GM12878 (cell line): Measurements from ENCODE around the gene ZNF79. TPM values are rescaled to one million over a fixed set of nuclear protein-coding genes. Genes with fewer than 3 reads are reported as not detected.

Experiments
- ATAC-seq: fragments of 200-7000 bp; cut with Tn5 transposase; 3 replicates; pipeline ENCODE4 v1.9.1; 2020; ENCODE audit warnings: mild to moderate bottlenecking, moderate library complexity
- BruUV-seq: library from RNA; stranded (reverse); fragments of 400-500 nt; replicated peaks from 2 replicates; lab custom pipeline; 2021; lab: Mats Ljungman, UMichigan
- CTCF ChIA-PET: fragments of 300-600 bp; sonication (Branson Sonifier 250); formaldehyde crosslinking; extraction: SDS; loops from one replicate; lab custom pipeline; 2021; ENCODE audit warnings: inconsistent platforms; lab: Yijun Ruan, JAX
- POLR2A ChIA-PET: fragments of 350-600 bp; formaldehyde crosslinking; extraction: SDS; loops from one replicate; lab custom pipeline; 2021; ENCODE audit warnings: inconsistent platforms; lab: Charles Lee
- RAD21 ChIA-PET: fragments of 300-600 bp; sonication (Branson Sonifier 250); formaldehyde crosslinking; loops from one replicate; lab custom pipeline; 2023; ENCODE audit warnings: antibody characterized with exemption; ENCODE audit not compliant: unreplicated experiment; lab: Charles Lee
- SMC1A ChIA-PET: fragments of 300-600 bp; sonication (Branson Sonifier 250); formaldehyde crosslinking; loops from one replicate; lab custom pipeline; 2023; ENCODE audit not compliant: unreplicated experiment, uncharacterized antibody; lab: Charles Lee
- DNase-seq: peaks from one replicate; pipeline ENCODE4 v3.0.0-alpha.2; 2011; ENCODE audit warnings: low read depth, low spot score
- FAIRE-seq: peaks from 3 replicates; lab custom pipeline; 2011; peaks lifted over from hg19 to GRCh38; lab: Jason Lieb, UNC
- H2AFZ ChIP-seq: 2 replicates; pipeline ENCODE4 v1.6.0; 2011; ENCODE audit warnings: low read depth, low read length, control low read depth; ENCODE audit not compliant: control insufficient read depth
- H3K27ac ChIP-seq: 2 replicates; pipeline ENCODE4 v1.5.1; 2011; ENCODE audit warnings: control low read depth; ENCODE audit not compliant: control insufficient read depth, insufficient read depth
- H3K27me3 ChIP-seq, 2 experiments: replicated peaks in 1 of 2; 2 replicates each; pipeline versions ENCODE4 v1.6.0 to v1.6.1; 2011; ENCODE audit warnings: low read length in 1 of 2; ENCODE audit not compliant: control insufficient read depth in 2 of 2, insufficient read depth in 2 of 2
- H3K36me3 ChIP-seq, 2 experiments: 2 replicates each; pipeline ENCODE4 v1.5.1; 2011; ENCODE audit warnings: low read length in 1 of 2; ENCODE audit not compliant: control insufficient read depth in 2 of 2, insufficient read depth in 2 of 2
- H3K4me1 ChIP-seq: 2 replicates; pipeline ENCODE4 v1.6.1; 2011; ENCODE audit warnings: mild to moderate bottlenecking, low read length, moderate library complexity, mixed read lengths; ENCODE audit not compliant: control insufficient read depth, insufficient read depth
- H3K4me2 ChIP-seq: 2 replicates; pipeline ENCODE4 v1.6.0; 2011; ENCODE audit warnings: control low read depth; ENCODE audit not compliant: control insufficient read depth, insufficient read depth
- H3K4me3 ChIP-seq: fragments of 200-600 bp; sonication (generic); 2 replicates; pipeline ENCODE4 v1.5.1; 2016
- H3K79me2 ChIP-seq: 2 replicates; pipeline ENCODE4 v1.6.0; 2011; ENCODE audit warnings: low read length; ENCODE audit not compliant: control insufficient read depth, insufficient read depth
- H3K9ac ChIP-seq: 2 replicates; pipeline ENCODE4 v1.8.0; 2011; ENCODE audit warnings: low read length, control low read depth, mixed read lengths; ENCODE audit not compliant: control insufficient read depth, insufficient read depth
- H3K9me3 ChIP-seq: replicated peaks from 3 replicates; pipeline ENCODE4 v1.5.1; 2011; ENCODE audit warnings: mild to moderate bottlenecking, low read length; ENCODE audit not compliant: control insufficient read depth, insufficient read depth
- H4K20me1 ChIP-seq: 2 replicates; pipeline ENCODE4 v1.6.0; 2011; ENCODE audit not compliant: control insufficient read depth, insufficient read depth
- ATF7 ChIP-seq: fragments of 450-650 bp; IDR thresholded peaks from 2 replicates; pipeline ENCODE4 v1.6.1; 2016; ENCODE audit warnings: low read depth, mild to moderate bottlenecking
- CBFB ChIP-seq: IDR thresholded peaks from 2 replicates; pipeline ENCODE4 v1.6.1; 2016; ENCODE audit warnings: antibody characterized with exemption, low read depth
- NBN ChIP-seq: fragments of 450-650 bp; IDR thresholded peaks from 2 replicates; pipeline ENCODE4 v1.6.1; 2016
- NR2C2 ChIP-seq: IDR thresholded peaks from 2 replicates; pipeline ENCODE4 v1.6.1; 2011; ENCODE audit warnings: borderline replicate concordance, low read depth; ENCODE audit not compliant: control insufficient read depth, insufficient read length
- SIN3A ChIP-seq: IDR thresholded peaks from 2 replicates; pipeline ENCODE4 v1.6.1; 2012; ENCODE audit warnings: low read depth, low read length, improper control_type of control experiment
- SP1 ChIP-seq: IDR thresholded peaks from one replicate; pipeline ENCODE4 v1.6.1; 2011; ENCODE audit warnings: low read depth, low read length
- USF1 ChIP-seq: IDR thresholded peaks from 2 replicates; pipeline ENCODE4 v1.6.1; 2011; ENCODE audit warnings: borderline replicate concordance, low read depth, mild to moderate bottlenecking, moderate library complexity, mixed read lengths, low read length; ENCODE audit not compliant: insufficient read depth; ENCODE audit errors: extremely low read length
- WGBS: methylation state at CpG from one replicate; pipeline ENCODE4 v1.1.6; 2016; ENCODE audit warnings: low lambda C conversion rate; ENCODE audit not compliant: insufficient replicate concordance, insufficient coverage; ENCODE audit errors: missing lambda C conversion rate; 5-methylcytosine and 5-hydroxymethylcytosine counted together
- in situ Hi-C: fragments of 300-500 bp; cut with MboI; formaldehyde crosslinking; loops from 9 replicates; pipeline ENCODE4 v1.14.3; 2018; ENCODE audit warnings: mixed read lengths
- intact Hi-C: fragments of 100-400 bp; cut with micrococcal nuclease; formaldehyde crosslinking; loops from one replicate; pipeline ENCODE4 v1.14.2; 2022; ENCODE audit not compliant: unreplicated experiment
- polyA plus RNA-seq, 11 experiments: library from polyadenylated mRNA; depleted of rRNA in 4 of 11; unstranded in 6 of 11; stranded (reverse) in 5 of 11; fragments of >200 nt; fragmentation: Nextera tagmentation in 4 of 11; fragmentation: Illumina TruSeq in 1 of 11; extraction: Ambion mirVana in 4 of 11; extraction: Trizol in 1 of 11; gene quantifications; 1 replicate in 1 of 11; 2 replicates in 10 of 11; pipeline versions ENCODE4 v1.2.1 to v1.2.3, GENCODE V29; 2011 to 2016; ENCODE audit warnings: inconsistent platforms in 2 of 11, missing spikeins in 2 of 11, low read depth in 1 of 11
- total RNA-seq, 4 experiments: library from RNA; depleted of rRNA in 3 of 4; stranded (reverse); fragments of >200 nt in 3 of 4; fragmentation: Illumina TruSeq in 1 of 4; extraction: Trizol in 1 of 4; gene quantifications; 2 replicates each; pipeline versions ENCODE4 v1.2.1 to v1.2.3, GENCODE V29; 2013 to 2021
- TF ChIP-seq, protein P1 (sequence below): IDR thresholded peaks from 2 replicates; pipeline ENCODE4 v1.6.1; 2011; ENCODE audit warnings: low read depth, low read length, improper control_type of control experiment, borderline replicate concordance

ZNF79 gene
- total and polyA plus RNA-seq, 10 of the 15 experiments (the other 5 are each of a cell fraction or from before 2014, with no cell fraction given): 1.8 to 14.1 (median 11.7) TPM

DNA sequence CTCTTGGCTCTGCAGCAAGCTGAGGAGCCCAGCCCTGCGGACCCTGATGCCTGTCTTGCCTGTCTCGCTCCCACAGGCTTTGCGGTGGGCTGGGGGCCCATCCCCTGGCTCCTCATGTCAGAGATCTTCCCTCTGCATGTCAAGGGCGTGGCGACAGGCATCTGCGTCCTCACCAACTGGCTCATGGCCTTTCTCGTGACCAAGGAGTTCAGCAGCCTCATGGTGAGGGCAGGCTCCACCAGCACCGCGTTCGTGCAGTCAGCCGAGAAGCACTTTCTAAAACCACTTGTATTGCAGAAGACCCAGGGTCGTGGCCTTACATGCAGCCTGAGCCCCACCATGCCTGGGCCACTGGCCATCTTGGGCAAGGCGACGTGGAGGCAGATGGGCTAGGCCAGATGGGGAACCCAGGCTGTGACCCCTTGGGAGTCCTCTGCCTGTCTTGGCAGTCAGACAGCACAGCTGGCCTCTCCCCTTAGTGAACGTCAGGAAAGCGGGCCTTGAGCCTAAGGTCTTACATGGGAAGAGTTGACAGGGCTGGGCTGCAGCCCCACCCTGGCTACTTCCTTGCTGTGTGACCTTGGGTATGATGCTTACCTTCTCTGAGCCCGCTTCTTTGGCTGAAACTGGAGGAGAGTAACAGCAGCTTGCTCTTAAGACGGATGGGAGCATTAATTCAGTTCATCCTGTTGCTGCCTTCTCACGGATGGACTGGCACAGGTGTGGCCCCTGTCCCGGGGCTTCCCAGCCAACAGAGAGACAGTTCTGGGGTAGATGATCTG, 18.6 kb upstream of the ZNF79 start:
- no TSS peak for BruUV-seq
- H2AFZ ChIP-seq: no peak overlapping the region
- no peaks in the 10 kb centered on the region for H3K9me3 ChIP-seq
- WGBS: 90% methylated on average over 17 of the region's 20 CpGs
- TF ChIP-seq NR2C2 (no peak), SIN3A (no peak), USF1 (no peak), CBFB (no peak), ATF7 (no peak), SP1 (no peak), NBN (no peak)
- TF ChIP-seq, protein P1, sequence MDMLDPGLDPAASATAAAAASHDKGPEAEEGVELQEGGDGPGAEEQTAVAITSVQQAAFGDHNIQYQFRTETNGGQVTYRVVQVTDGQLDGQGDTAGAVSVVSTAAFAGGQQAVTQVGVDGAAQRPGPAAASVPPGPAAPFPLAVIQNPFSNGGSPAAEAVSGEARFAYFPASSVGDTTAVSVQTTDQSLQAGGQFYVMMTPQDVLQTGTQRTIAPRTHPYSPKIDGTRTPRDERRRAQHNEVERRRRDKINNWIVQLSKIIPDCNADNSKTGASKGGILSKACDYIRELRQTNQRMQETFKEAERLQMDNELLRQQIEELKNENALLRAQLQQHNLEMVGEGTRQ: no peak
- ChIA-PET SMC1A (no interaction called here), CTCF (no interaction called here), POLR2A (no interaction called here), RAD21 (no interaction called here)
- no peaks in the 10 kb centered on the region for H3K4me1 ChIP-seq
- H3K36me3 ChIP-seq: peaks cover 0 to 3% of the 10 kb centered on the region in 2 experiments; a peak in 2 of 4 replicates
- ATAC-seq: no peak
- H3K4me2 ChIP-seq: no peak overlapping the region
- in situ Hi-C loops (no loop called here), intact Hi-C loops (no loop called here)
- no peaks in the 10 kb centered on the region for H3K27me3 ChIP-seq
- no peak overlapping the region for H3K27ac ChIP-seq
- DNase-seq: no peak
- FAIRE-seq: no peak
- no peaks in the 10 kb centered on the region for H4K20me1 ChIP-seq
- H3K9ac ChIP-seq: no peak overlapping the region
- no peak overlapping the region for H3K4me3 ChIP-seq
- no peaks in the 10 kb centered on the region for H3K79me2 ChIP-seq
